Fibroblast of villous mesenchyme (primary cell): ENCODE measurements around the gene MAMLD1. TPM values are rescaled to one million over a fixed set of nuclear protein-coding genes. Genes with fewer than 3 reads are reported as not detected.

ENCODE experiments used
- DNase-seq: peaks from one replicate; pipeline ENCODE4 v3.0.0-alpha.2; 2010; ENCODE audit warnings: low read depth
- H3K4me3 ChIP-seq: 2 replicates; pipeline ENCODE4 v1.5.1; 2011; ENCODE audit warnings: low read depth, mild to moderate bottlenecking, low read length
- total RNA-seq: library from RNA; depleted of rRNA; stranded (reverse); fragments of >200 nt; gene quantifications from 2 replicates; pipeline ENCODE4 v1.2.3, GENCODE V29; 2012
- TF ChIP-seq, protein P1 (sequence below): IDR thresholded peaks from 2 replicates; pipeline ENCODE4 v1.5.1; 2012; ENCODE audit warnings: low read depth, mild to moderate bottlenecking, low read length; ENCODE audit not compliant: insufficient read depth

Gene MAMLD1
- total RNA-seq, 1 donor = 0.86 TPM

DNA sequence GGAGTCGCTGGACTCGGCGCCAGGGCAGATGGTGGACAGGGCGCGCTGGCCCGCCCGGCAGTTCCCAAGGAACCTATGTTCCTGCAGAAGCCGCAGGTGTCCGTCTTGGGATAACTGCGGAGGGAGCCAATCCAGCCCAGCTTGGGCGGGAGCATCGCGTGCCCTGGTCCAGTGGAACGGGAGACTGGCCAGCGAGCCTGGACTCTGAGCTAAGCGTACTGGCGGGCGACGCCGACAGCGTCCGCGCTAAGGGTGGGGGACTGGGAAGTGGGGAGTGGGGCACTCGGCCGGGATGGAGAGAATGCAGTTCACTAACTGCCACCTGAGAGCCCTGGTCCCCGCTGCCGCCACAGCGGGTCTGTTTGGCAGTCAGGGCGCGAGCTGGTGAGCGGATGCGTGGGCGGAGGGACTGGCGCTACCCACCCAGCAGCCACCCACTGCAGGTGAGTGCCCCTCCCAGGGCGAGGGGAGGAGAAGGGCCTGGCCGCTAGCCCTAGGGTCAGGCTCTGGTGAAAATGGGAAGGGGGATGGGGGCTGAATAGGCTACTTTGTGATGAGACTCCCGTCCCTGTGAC lies 1.3 kb upstream of the MAMLD1 start:
- peak overlapping the region; percentile 73 for H3K4me3 ChIP-seq
- no peak for DNase-seq
- TF ChIP-seq, protein P1, sequence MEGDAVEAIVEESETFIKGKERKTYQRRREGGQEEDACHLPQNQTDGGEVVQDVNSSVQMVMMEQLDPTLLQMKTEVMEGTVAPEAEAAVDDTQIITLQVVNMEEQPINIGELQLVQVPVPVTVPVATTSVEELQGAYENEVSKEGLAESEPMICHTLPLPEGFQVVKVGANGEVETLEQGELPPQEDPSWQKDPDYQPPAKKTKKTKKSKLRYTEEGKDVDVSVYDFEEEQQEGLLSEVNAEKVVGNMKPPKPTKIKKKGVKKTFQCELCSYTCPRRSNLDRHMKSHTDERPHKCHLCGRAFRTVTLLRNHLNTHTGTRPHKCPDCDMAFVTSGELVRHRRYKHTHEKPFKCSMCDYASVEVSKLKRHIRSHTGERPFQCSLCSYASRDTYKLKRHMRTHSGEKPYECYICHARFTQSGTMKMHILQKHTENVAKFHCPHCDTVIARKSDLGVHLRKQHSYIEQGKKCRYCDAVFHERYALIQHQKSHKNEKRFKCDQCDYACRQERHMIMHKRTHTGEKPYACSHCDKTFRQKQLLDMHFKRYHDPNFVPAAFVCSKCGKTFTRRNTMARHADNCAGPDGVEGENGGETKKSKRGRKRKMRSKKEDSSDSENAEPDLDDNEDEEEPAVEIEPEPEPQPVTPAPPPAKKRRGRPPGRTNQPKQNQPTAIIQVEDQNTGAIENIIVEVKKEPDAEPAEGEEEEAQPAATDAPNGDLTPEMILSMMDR = no peak

DNA sequence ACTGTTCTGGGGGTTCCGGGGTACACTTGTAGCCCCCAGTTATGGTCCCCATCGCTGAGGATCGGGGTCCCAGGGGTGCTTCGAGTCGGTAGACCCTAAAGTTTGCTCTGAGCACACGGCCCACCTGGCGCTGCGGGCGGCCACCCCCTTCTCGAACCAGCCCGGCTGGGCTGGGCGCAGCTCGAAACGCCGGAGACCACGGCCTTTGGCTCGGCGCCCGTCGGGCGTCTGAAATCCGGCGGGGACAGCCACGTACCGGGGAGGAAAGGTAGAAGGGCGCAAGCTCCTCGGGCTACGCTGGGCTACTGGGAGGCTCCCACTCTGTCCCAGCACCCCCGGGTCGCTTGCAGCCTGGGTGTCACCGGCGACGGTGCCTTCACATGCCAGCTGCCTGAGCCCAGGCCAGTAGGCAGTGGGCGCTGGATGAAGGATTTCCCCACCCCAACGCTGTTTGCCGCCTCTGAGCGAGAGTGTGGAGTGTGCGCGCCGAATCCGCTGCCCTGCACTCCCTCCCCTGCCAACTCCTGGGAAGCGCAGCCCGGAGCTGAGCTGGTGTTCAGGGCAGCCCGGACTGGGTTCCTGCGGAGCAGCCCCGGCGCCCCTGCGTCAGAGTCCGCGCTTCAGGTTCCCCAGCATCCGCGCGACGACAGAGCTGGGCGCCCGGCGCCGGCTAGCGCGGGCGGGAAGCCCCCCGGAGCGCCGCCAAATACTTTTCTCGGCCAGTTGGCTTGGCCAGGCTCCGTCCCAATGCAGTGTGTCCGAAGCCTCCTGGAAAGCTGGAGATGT lies 637 bp downstream of the MAMLD1 start:
- TF ChIP-seq, protein P1 = no peak
- DNase-seq = no peak
- peak overlapping the region; percentile 73 for H3K4me3 ChIP-seq

DNA sequence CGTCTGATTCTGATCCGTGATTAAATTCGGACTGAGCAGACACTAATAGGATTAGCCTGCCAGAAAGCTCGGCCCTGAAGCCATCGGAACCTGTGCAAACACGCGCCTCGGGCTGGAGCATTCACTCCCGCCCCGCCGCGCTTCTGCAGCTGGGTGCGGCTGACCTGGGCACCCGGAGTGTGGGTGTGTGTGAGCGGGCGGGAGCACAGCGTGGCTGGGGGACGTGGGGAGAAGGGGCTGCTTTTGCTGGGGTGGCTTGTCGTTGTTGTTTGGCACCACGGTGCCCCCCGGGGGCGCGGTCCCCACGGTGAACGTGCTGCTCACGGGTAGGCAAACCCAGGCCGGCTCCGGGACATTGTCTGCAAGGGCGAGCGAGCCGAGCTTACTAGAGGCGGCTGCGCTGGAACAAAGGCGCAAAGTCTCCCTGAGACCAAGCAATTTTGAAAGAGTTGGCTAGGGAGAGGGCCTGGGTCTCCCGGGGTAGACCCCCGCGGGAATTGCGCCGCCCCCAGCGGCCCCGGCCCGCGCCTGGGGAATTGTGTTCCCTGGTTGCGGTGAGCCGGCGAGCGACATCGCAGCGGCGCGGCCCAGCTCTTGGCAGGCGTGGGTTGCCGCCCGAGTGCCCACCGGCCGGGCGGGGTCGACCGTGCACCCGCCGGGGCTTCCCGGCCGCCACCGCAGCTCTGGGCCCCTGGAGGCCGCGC lies 1.4 kb downstream of the MAMLD1 start:
- peak overlapping the region; percentile 73 for H3K4me3 ChIP-seq
- DNase-seq = no peak
- TF ChIP-seq, protein P1 = no peak

DNA sequence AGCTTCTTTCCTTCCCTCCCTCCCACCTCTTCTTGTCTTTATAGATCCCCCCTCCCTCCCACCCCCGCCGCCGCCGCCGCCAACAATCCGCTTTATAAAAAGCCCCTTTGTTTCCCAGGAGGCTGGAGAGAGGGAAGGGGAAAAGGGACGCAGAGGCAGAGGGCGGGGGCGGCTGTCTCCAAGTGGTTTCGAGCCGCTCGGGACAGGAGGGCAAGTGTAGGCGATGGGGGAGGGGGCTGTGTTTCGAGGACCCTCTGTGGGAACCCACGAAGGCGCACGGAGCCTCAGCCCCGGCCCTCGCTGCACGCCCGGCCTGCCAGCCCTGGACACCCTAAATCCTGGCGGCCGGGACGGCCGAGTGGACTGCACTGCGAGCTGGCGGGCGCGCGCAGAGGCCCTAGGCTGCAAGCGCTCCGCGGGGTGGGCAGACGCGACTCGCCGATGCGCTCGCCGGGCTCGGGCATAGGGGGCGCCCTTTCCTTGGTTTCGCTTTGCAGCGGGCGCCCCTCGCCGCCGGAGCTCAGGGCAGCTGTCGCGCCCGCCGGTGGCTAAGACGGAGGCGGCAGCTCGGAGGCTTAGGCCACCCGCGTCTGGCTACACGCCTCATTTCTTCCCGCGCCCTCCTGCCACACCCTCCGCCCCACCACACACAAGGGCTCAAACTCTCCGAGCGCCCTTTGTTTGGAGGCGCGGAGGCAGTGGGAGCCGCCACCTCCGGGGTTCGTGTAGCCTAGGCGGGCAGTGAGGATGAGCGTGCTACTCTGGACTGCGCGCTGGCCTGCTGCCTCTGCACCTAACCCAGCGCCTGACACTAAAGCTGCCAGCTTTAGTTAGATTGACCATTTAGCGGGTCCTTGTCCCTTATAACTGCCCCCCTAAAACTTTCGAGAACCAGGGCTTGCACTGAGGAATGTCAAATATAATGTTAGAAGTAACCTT lies 2.2 kb downstream of the MAMLD1 start:
- TF ChIP-seq, protein P1 = peak; percentile 55
- DNase-seq = peak; percentile 64
- peak overlapping the region; percentile 73 for H3K4me3 ChIP-seq

DNA sequence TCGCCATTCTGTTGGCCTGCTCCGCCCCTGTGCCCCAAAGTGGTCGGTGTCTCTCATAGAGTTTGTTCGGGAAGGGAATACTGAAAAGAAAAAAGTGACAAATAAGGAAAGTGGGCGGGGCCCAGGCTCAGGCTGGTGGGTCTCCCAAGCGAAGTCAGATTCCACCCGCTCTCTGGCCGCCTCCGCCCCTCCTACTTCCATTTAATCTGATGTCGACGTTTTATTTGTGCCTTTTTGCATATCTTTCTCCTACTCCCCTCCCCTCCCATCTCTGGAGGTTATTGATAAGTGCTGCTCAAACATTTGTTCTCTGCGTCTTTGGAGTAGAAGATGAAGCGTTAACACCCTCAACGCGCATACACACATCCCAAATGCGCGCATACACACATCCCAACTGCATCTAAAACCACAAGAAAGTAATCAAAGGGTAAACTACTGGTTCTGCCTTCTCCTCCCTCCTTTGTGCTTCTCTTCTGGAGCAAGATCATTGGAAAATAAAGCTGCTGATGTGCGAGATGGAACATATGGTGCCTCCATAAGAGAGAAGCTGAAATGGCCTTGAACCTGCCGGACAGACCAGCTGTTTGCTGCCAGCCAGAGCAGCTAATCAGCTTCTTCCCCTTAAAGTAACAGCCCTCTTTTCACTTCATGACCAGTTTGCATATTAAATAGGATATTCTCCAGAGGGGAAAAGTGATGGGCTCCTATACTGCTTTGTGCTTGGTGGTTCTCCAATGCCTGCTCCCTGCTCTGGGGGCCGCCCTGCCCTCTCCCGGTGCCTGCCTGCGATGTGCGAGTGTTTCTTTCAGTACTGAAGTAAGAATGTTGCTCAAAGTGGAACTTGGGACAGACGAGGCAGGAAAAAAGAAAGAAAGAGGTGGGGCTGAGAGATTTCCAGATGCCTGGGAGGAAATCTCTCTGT lies 3.1 kb downstream of the MAMLD1 start:
- H3K4me3 ChIP-seq = peak overlapping the region; percentile 73
- DNase-seq = peak; percentile 59
- TF ChIP-seq, protein P1 = no peak
